Spleen (tissue), 11 donors: ENCODE results near the gene IQGAP2. TPM values are rescaled to one million over a fixed set of nuclear protein-coding genes. Genes with fewer than 3 reads are reported as not detected.

ENCODE experiments used
- DNase-seq: peaks from one replicate; pipeline ENCODE4 v3.0.0-alpha.2; 2020
- H3K27ac ChIP-seq, 8 donors: fragments of 200-600 bp; sonication (generic) in 7 of 8; 1 replicate in 4 of 8; 2 replicates in 4 of 8; pipeline versions ENCODE4 v1.5.0 to v1.8.0; 2016 to 2021; ENCODE audit warnings: inconsistent platforms in 4 of 8, mild to moderate bottlenecking in 4 of 8, moderate library complexity in 1 of 8
- H3K27me3 ChIP-seq, 7 donors: fragments of 200-600 bp; sonication (generic) in 6 of 7; replicated peaks in 1 of 7; 1 replicate in 4 of 7; 2 replicates in 3 of 7; pipeline versions ENCODE4 v1.5.0 to v1.8.0; 2016 to 2021; ENCODE audit warnings: inconsistent platforms in 3 of 7, mild to moderate bottlenecking in 1 of 7
- H3K36me3 ChIP-seq, 6 donors: fragments of 200-600 bp; sonication (generic) in 5 of 6; 1 replicate in 4 of 6; 2 replicates in 2 of 6; pipeline versions ENCODE4 v1.5.0 to v1.8.0; 2016 to 2021; ENCODE audit warnings: inconsistent platforms in 2 of 6
- H3K4me1 ChIP-seq, 6 donors: fragments of 200-600 bp; sonication (generic) in 5 of 6; 1 replicate in 3 of 6; 2 replicates in 3 of 6; pipeline versions ENCODE4 v1.5.0 to v1.8.0; 2016 to 2021; ENCODE audit warnings: inconsistent platforms in 3 of 6
- H3K4me3 ChIP-seq, 8 donors: fragments of 200-600 bp; sonication (generic) in 7 of 8; 1 replicate in 4 of 8; 2 replicates in 4 of 8; pipeline versions ENCODE4 v1.5.0 to v1.8.0; 2016 to 2021; ENCODE audit warnings: inconsistent platforms in 4 of 8, mild to moderate bottlenecking in 4 of 8, moderate library complexity in 2 of 8
- H3K9me3 ChIP-seq, 8 donors: fragments of 200-600 bp; sonication (generic) in 7 of 8; 1 replicate in 4 of 8; 2 replicates in 4 of 8; pipeline versions ENCODE4 v1.5.0 to v1.8.0; 2016 to 2021; ENCODE audit warnings: inconsistent platforms in 4 of 8
- POLR2A ChIP-seq, 3 donors: fragments of 450-650 bp; IDR thresholded peaks; one replicate each; pipeline ENCODE4 v1.5.1; 2017; ENCODE audit warnings: antibody characterized with exemption in 3 of 3, mild to moderate bottlenecking in 1 of 3
- POLR2AphosphoS5 ChIP-seq, 3 donors: sonication (generic); formaldehyde crosslinking; IDR thresholded peaks; one replicate each; pipeline ENCODE4 v1.5.1; 2017; ENCODE audit warnings: antibody characterized with exemption in 3 of 3
- WGBS, 5 donors: extraction: QIAGEN DNeasy Blood & Tissue Kit in 3 of 5; methylation state at CpG; one replicate each; pipeline versions ENCODE4 v1.1.5 to v1.1.7; 2013 to 2018; 5-methylcytosine and 5-hydroxymethylcytosine counted together
- intact Hi-C: fragments of 100-400 bp; cut with DNase I; formaldehyde crosslinking; loops from one replicate; pipeline ENCODE4 v1.15.0; 2023; ENCODE audit warnings: low total_unique reads
- polyA plus RNA-seq, 3 donors: library from polyadenylated mRNA; stranded (reverse); fragments of 200-250 nt; gene quantifications; one replicate each; pipeline ENCODE4 v1.2.1, GENCODE V29; 2013
- total RNA-seq, 7 donors: library from RNA; depleted of rRNA in 3 of 7; stranded (reverse); fragments of >200 nt in 3 of 7; fragmentation: NEBNext Ultra II Directional in 4 of 7; extraction: Animal tissue kit (Norgen Biotek cat#: 25700) in 4 of 7; gene quantifications; one replicate each; pipeline versions ENCODE4 v1.1.0 to v1.2.1, GENCODE V29; 2016 to 2021
- TF ChIP-seq, protein P1 (sequence below), 11 experiments: fragments of 200-600 bp in 7 of 11; fragments of 450-650 bp in 4 of 11; sonication (generic) in 4 of 11; IDR thresholded peaks in 8 of 11; conservative IDR thresholded peaks in 3 of 11; 1 replicate in 7 of 11; 2 replicates in 4 of 11; pipeline versions ENCODE4 v1.4.0 to v1.8.0; 2016 to 2021; ENCODE audit warnings: antibody characterized with exemption in 11 of 11, inconsistent platforms in 4 of 11, mild to moderate bottlenecking in 1 of 11
- donor health status: healthy with polysubstance abuse.
- donor health status: DM: no; HTN: no; CAD: no; lungs with moderate emphysema.
- donor health status: DM: no; HTN: no; CAD: no.
- donor health status: Bipolar disorder and iron deficiency.
- donor health status: healthy.
- donor health status: DM: no; HTN: no; CAD: no.
- donor health status: DM: yes; HTN: yes; CAD: no.

IQGAP2 gene
- total and polyA plus RNA-seq, 10 donors, result 9.3 to 83.6 (median 52.8) TPM

- DNase-seq, result no peak
- H3K27ac ChIP-seq, result peak overlapping the region; percentile 17 to 73 (median 54)
- no peaks in the 10 kb centered on the region for H3K9me3 ChIP-seq
- intact Hi-C loops, result no loop called here
- TF ChIP-seq POLR2A (IDR thresholded peaks at IDR 0.05) (no peak), POLR2AphosphoS5 (IDR thresholded peaks at IDR 0.05) (no peak)
- TF ChIP-seq, protein P1, sequence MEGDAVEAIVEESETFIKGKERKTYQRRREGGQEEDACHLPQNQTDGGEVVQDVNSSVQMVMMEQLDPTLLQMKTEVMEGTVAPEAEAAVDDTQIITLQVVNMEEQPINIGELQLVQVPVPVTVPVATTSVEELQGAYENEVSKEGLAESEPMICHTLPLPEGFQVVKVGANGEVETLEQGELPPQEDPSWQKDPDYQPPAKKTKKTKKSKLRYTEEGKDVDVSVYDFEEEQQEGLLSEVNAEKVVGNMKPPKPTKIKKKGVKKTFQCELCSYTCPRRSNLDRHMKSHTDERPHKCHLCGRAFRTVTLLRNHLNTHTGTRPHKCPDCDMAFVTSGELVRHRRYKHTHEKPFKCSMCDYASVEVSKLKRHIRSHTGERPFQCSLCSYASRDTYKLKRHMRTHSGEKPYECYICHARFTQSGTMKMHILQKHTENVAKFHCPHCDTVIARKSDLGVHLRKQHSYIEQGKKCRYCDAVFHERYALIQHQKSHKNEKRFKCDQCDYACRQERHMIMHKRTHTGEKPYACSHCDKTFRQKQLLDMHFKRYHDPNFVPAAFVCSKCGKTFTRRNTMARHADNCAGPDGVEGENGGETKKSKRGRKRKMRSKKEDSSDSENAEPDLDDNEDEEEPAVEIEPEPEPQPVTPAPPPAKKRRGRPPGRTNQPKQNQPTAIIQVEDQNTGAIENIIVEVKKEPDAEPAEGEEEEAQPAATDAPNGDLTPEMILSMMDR (IDR thresholded peaks at IDR 0.05 in 8 of 11, conservative IDR thresholded peaks at IDR 0.05 in 3 of 11), result no peak
- H3K4me3 ChIP-seq, result no peak overlapping the region
- 89 to 94% (median 92%) methylated on average over 3 of the region's 3 CpGs for WGBS, 5 donors
- H3K27me3 ChIP-seq, result no peaks in the 10 kb centered on the region
- peaks cover 0 to 86% (median 4%) of the 10 kb centered on the region in 6 donors for H3K36me3 ChIP-seq
- H3K4me1 ChIP-seq, result peaks cover 0 to 26% (median 8%) of the 10 kb centered on the region in 6 donors
Observed at GRCh38 chr5:76690037-76690679, 287.1 kb downstream of the IQGAP2 start.

DNA sequence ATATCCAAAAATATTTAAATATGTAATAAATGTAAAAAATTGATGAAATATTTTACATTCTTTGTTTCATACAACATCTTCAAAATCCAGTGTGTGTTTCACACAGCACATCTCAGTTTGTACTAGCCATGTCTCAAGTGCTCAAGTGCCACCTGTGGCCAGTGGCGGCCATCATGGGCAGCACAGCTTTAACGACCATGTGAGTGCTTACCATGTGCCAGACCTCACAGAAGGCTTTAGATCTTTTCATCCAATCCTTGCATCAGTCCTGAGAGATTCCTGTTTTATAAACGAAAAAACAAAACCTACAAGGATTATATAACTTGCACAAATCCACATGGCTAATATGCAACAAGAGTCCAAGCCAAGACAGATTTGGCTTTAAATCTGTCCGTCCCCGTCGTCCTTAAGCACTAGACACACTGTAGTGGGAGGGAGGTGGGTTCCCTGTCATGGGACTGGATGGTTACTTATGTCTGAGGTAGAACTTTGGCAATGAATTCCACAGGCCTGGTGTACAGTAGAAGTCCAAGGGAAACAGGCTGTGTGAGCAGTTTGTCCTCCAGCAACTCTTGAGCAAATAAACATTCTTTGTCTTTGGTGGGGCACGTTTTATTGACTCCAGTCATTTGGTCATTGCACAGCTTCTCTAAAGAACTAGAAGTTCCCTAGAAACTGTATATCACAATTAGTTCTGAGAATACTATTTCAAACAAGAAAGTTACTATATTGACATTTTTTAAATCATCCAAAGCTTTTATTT is 287.8 kb downstream of the IQGAP2 start:
- intact Hi-C loops, result no loop called here
- no peak for DNase-seq
- Histone ChIP-seq H3K4me3 (no peak overlapping the region), H3K36me3 (peaks cover 0 to 88% (median 8%) of the 10 kb centered on the region in 6 donors), H3K4me1 (peaks cover 0 to 30% (median 9%) of the 10 kb centered on the region in 6 donors), H3K27ac (peak overlapping the region; percentile 17 to 73 (median 61)), H3K27me3 (no peaks in the 10 kb centered on the region), H3K9me3 (no peaks in the 10 kb centered on the region)
- WGBS, 5 donors, result 75 to 89% (median 84%) methylated on average over 7 of the region's 7 CpGs
- TF ChIP-seq POLR2AphosphoS5 (IDR thresholded peaks at IDR 0.05) (no peak), POLR2A (IDR thresholded peaks at IDR 0.05) (no peak)
- TF ChIP-seq, protein P1 (IDR thresholded peaks at IDR 0.05 in 8 of 11, conservative IDR thresholded peaks at IDR 0.05 in 3 of 11), result no peak

GRCh38 chr5:76691467-76692273 is 288.6 kb downstream of the IQGAP2 start:
- H3K36me3 ChIP-seq, result peaks cover 0 to 90% (median 11%) of the 10 kb centered on the region in 6 donors
- no peak for DNase-seq
- TF ChIP-seq POLR2A (IDR thresholded peaks at IDR 0.05) (no peak), POLR2AphosphoS5 (IDR thresholded peaks at IDR 0.05) (no peak)
- TF ChIP-seq, protein P1 (IDR thresholded peaks at IDR 0.05 in 8 of 11, conservative IDR thresholded peaks at IDR 0.05 in 3 of 11), result no peak
- WGBS, 5 donors, result 35 to 50% (median 42%) methylated on average over 5 of the region's 5 CpGs
- H3K4me3 ChIP-seq, result no peak overlapping the region
- H3K4me1 ChIP-seq, result peaks cover 0 to 37% (median 13%) of the 10 kb centered on the region in 6 donors
- H3K9me3 ChIP-seq, result no peaks in the 10 kb centered on the region
- intact Hi-C loops, result no loop called here
- H3K27ac ChIP-seq, result peak overlapping the region; percentile 38 to 73 (median 61)
- no peaks in the 10 kb centered on the region for H3K27me3 ChIP-seq
